Gastroesophageal sphincter (tissue), 4 donors: ENCODE data around the gene LEMD1. TPM values are rescaled to one million over a fixed set of nuclear protein-coding genes. Genes with fewer than 3 reads are reported as not detected.
"Not testable (repeated sequence)": the region's sequence is repeated elsewhere in the genome, so short reads cannot be mapped to it uniquely, and the experiment has no call there.

Experiments
- ATAC-seq: fragments of 150-250 bp; one replicate; pipeline ENCODE4 v1.9.1; 2016; ENCODE audit warnings: mild to moderate bottlenecking, moderate library complexity
- H3K27ac ChIP-seq, 4 donors: fragments of 200-600 bp; sonication (generic) in 3 of 4; 1 replicate in 3 of 4; 2 replicates in 1 of 4; pipeline ENCODE4 v1.5.1; 2016 to 2019
- H3K27me3 ChIP-seq: fragments of 200-600 bp; sonication (generic); one replicate; pipeline ENCODE4 v1.5.1; 2019
- H3K36me3 ChIP-seq, 2 donors: fragments of 200-600 bp; sonication (generic); one replicate each; pipeline ENCODE4 v1.5.1; 2019; ENCODE audit warnings: control low read depth in 1 of 2
- H3K4me1 ChIP-seq, 3 donors: fragments of 200-600 bp; sonication (generic); 1 replicate in 2 of 3; 2 replicates in 1 of 3; pipeline ENCODE4 v1.5.1; 2016 to 2019; ENCODE audit warnings: control low read depth in 2 of 3
- H3K4me3 ChIP-seq, 2 donors: fragments of 200-600 bp; sonication (generic); one replicate each; pipeline ENCODE4 v1.5.1; 2019; ENCODE audit warnings: mild to moderate bottlenecking in 1 of 2, moderate library complexity in 1 of 2
- H3K9me3 ChIP-seq, 3 donors: fragments of 200-600 bp; sonication (generic); one replicate each; pipeline ENCODE4 v1.5.1; 2017 to 2019; ENCODE audit warnings: control low read depth in 2 of 3
- EP300 ChIP-seq: sonication (generic); formaldehyde crosslinking; IDR thresholded peaks from one replicate; pipeline ENCODE4 v1.6.1; 2017; ENCODE audit warnings: antibody characterized with exemption, mild to moderate bottlenecking
- POLR2A ChIP-seq, 2 donors: fragments of 450-650 bp; IDR thresholded peaks; one replicate each; pipeline ENCODE4 v1.6.1; 2017; ENCODE audit warnings: antibody characterized with exemption in 2 of 2, mild to moderate bottlenecking in 2 of 2, moderate library complexity in 1 of 2
- POLR2AphosphoS5 ChIP-seq: sonication (generic); formaldehyde crosslinking; IDR thresholded peaks from one replicate; pipeline ENCODE4 v1.6.1; 2017; ENCODE audit warnings: antibody characterized with exemption
- WGBS, 2 donors: methylation state at CpG; one replicate each; pipeline ENCODE4 v1.1.5; 2018; ENCODE audit warnings: low coverage in 1 of 2; 5-methylcytosine and 5-hydroxymethylcytosine counted together
- total RNA-seq, 4 donors: library from RNA; depleted of rRNA; stranded (reverse); fragments of >200 nt; gene quantifications; one replicate each; pipeline ENCODE4 v1.1.0, GENCODE V29; 2016
- TF ChIP-seq, protein P1 (sequence below), 4 experiments: fragments of 200-600 bp in 2 of 4; fragments of 450-650 bp in 2 of 4; sonication (generic) in 1 of 4; IDR thresholded peaks; one replicate each; pipeline ENCODE4 v1.5.1; 2017 to 2019; ENCODE audit warnings: antibody characterized with exemption in 4 of 4, mild to moderate bottlenecking in 2 of 4, moderate library complexity in 2 of 4

The LEMD1 gene
- total RNA-seq, 4 donors from 2014 or later, result not detected

DNA sequence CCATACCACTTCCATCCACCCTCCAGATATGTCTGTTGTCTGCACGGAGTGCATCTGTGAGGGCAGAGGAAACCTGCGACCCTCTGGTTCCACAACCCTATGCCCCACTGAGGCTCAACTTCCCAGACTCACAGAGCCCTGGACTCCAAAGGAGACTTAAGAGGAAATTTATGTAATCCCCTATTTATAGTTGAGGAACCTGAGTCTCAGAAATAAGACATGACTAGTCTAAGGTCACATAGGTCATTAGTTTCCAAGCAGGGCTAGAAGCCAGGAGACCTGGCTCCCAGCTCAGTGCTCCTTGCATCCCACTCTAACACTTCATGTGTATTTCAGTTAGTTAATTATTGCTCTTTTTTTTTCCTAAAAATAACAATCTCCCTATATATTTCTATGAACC is 15.7 kb upstream of the LEMD1 start:
- H3K36me3 ChIP-seq, result no peaks in the 10 kb centered on the region
- H3K4me3 ChIP-seq, result no peak overlapping the region
- H3K9me3 ChIP-seq, result no peaks in the 10 kb centered on the region
- no peak for ATAC-seq
- WGBS, 2 donors, result no CpG with 5 or more reads among the region's 2 CpGs
- no peak for TF ChIP-seq EP300
- TF ChIP-seq, protein P1, sequence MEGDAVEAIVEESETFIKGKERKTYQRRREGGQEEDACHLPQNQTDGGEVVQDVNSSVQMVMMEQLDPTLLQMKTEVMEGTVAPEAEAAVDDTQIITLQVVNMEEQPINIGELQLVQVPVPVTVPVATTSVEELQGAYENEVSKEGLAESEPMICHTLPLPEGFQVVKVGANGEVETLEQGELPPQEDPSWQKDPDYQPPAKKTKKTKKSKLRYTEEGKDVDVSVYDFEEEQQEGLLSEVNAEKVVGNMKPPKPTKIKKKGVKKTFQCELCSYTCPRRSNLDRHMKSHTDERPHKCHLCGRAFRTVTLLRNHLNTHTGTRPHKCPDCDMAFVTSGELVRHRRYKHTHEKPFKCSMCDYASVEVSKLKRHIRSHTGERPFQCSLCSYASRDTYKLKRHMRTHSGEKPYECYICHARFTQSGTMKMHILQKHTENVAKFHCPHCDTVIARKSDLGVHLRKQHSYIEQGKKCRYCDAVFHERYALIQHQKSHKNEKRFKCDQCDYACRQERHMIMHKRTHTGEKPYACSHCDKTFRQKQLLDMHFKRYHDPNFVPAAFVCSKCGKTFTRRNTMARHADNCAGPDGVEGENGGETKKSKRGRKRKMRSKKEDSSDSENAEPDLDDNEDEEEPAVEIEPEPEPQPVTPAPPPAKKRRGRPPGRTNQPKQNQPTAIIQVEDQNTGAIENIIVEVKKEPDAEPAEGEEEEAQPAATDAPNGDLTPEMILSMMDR (IDR thresholded peaks at IDR 0.05), result no peak
- peaks cover 0 to 42% (median 7%) of the 10 kb centered on the region in 3 donors for H3K4me1 ChIP-seq
- peaks cover 26% of the 10 kb centered on the region for H3K27me3 ChIP-seq
- H3K27ac ChIP-seq, result no peak overlapping the region

DNA sequence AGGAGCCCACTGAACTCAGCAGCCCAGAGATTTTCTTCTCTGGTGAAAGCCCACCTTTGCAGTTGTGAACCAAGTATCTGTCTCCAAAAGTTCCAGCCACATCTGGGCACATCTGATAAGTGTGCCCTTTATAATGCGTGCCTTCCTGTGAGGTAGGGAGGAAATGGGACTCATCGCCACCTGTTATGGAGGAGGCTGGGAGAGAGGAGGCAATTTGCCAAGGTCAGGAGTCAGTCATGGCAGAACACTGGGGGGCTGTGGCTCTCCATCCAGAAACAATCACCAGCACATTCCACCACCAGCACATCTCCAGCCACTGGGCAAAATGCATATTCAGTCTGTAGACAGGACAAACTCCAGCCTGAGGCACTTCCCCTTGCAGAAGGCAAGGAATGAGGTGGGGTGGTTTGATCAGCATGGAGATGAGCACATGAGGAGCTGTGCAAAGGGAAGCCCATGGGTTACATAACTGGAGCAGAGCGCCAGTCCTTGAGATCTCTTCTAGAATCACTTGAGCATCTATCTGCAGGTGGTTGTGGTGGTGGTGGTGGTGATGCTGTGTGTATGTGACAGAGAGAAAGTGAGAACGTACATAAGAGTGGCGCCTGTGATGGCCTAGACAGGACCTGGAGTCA is 15.0 kb upstream of the LEMD1 start:
- Histone ChIP-seq H3K27me3 (peaks cover 33% of the 10 kb centered on the region), H3K27ac (no peak overlapping the region), H3K36me3 (no peaks in the 10 kb centered on the region), H3K9me3 (no peaks in the 10 kb centered on the region), H3K4me3 (no peak overlapping the region), H3K4me1 (peaks cover 0 to 35% (median 7%) of the 10 kb centered on the region in 3 donors)
- 92 to 93% methylated on average over 3 of the region's 5 CpGs for WGBS, 2 donors
- TF ChIP-seq POLR2AphosphoS5, result no peak
- ATAC-seq, result no peak

DNA sequence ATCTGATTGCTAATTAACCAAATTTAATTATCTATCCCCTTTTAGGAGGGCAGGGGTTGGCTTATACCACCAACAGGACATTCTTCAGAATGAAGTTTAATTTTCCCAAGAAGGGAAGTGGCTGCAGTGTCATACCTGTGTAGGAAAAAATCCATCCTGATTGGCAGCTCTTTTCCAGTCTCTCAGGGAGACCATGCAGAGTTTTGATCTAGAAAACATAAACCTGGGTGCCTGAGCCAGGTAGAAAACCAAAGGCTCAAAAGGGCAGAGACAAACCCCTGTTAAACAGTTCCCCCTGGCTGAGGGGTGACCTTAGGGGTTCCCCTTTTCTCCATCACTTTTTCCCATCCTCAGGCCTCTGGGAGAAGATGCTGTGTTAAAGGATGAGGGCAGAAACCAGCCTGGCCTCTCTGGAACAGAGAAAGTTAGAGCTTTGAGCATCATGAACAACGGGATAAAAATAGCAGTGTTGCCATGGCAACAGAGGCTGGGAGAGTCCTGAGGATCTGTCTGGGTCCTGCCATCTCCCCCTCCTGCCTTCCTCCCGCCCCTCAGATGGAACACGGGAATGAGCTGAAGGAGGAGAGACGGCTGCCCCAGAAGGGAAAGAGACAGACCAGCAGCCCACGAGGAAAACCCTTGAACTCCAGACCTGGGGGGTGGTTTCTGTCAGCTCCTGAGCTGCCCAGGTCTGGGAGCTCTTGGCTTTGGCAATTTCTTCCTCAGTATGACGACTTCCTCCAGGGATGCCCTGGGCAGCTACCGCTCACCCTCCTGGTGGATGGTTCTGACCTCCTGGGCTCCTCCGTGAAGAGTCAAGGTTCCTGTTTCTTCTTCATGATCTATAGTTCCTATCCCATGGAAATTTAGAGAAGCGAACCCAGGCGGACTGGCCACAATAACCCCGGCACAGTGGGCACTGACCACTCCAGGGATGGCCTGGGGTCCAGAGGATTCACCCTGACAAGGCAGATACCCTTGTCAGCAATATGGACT is 14.0 kb upstream of the LEMD1 start:
- no peak overlapping the region for H3K27ac ChIP-seq
- H3K36me3 ChIP-seq, result no peaks in the 10 kb centered on the region
- peaks cover 0 to 29% (median 8%) of the 10 kb centered on the region in 3 donors for H3K4me1 ChIP-seq
- WGBS, 2 donors, result 47% methylated on average over 2 of the region's 11 CpGs; no CpG with 5 or more reads in 1 of the 2 donors
- H3K9me3 ChIP-seq, result no peaks in the 10 kb centered on the region
- TF ChIP-seq POLR2AphosphoS5 (no peak), POLR2A (IDR thresholded peaks at IDR 0.05) (no peak), EP300 (no peak)
- TF ChIP-seq, protein P1 (IDR thresholded peaks at IDR 0.05), result no peak
- H3K4me3 ChIP-seq, result no peak overlapping the region
- ATAC-seq, result no peak
- H3K27me3 ChIP-seq, result peaks cover 33% of the 10 kb centered on the region

DNA sequence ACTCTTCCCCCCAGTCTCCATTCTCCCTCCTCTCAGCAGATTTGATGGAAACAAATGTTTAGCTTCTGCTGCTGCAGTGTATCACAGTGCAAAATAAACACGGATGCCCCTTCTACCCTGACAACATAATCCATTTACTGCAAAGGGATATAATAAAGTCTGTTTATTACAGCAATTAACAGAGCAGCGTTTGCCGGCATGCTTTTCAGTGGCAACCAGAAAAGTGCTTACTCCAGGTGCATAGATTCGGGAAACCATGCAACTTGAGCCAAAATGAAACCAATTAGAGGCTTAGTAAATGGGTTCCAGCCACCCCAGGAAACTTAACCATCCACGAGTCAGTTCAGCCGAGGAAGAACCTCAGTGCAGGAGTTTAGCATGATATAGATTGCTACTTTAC is 12.9 kb upstream of the LEMD1 start:
- ATAC-seq, result no peak
- Histone ChIP-seq H3K9me3 (no peaks in the 10 kb centered on the region), H3K27ac (no peak overlapping the region), H3K4me1 (peaks cover 0 to 29% (median 10%) of the 10 kb centered on the region in 3 donors), H3K36me3 (no peaks in the 10 kb centered on the region), H3K27me3 (peaks cover 33% of the 10 kb centered on the region), H3K4me3 (no peak overlapping the region)
- TF ChIP-seq POLR2A (IDR thresholded peaks at IDR 0.05) (no peak), EP300 (no peak), POLR2AphosphoS5 (no peak)
- TF ChIP-seq, protein P1 (IDR thresholded peaks at IDR 0.05), result no peak
- WGBS, 2 donors, result 38 to 56% methylated on average over 1 to 5 of the region's 6 CpGs

DNA sequence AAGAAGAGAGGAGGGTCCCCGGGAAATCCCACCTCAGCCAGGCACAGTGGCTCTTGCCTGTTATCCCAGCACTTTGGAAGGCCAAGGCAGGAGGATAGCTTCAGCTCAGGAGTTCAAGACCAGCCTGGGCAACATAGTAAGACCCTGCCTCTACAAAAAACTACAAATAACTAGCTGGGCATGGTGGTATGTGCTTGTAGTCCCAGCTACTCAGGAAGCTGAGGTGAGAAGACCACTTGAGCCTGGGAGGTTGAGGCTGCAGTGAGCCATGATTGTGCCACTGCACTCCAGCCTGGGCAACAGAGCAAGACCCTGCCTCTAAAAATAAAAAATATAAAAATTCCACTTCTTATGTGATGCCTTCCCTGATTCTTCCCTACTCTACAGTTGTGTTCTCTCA is 10.8 kb upstream of the LEMD1 start:
- not testable (repeated sequence) for H3K36me3 ChIP-seq, H3K4me3 ChIP-seq, H3K27ac ChIP-seq, ATAC-seq, H3K9me3 ChIP-seq
- 67% methylated on average over 1 of the region's 1 CpG for WGBS, 2 donors
- peaks cover 0 to 13% (median 2%) of the 10 kb centered on the region in 3 donors for H3K4me1 ChIP-seq
- H3K27me3 ChIP-seq, result peaks cover 33% of the 10 kb centered on the region
